ENCODE results near the gene DCDC2B. TPM values are rescaled to one million over a fixed set of nuclear protein-coding genes. Genes with fewer than 3 reads are reported as not detected.
A peak's percentile ranks its signal among the peaks of the same experiment; 100 is the strongest.

DCDC2B gene
- total RNA-seq, 1 experiment from 2014 or later = not detected

- H3K4me3 Mint-ChIP-seq (ENCODE audit: low read depth, unreplicated experiment) = no peak overlapping the region
- H3K27me3 Mint-ChIP-seq (ENCODE audit: unreplicated experiment) = no peaks in the 10 kb centered on the region
- BruUV-seq (replicated peaks) = no TSS peak
- no peaks in the 10 kb centered on the region for H3K4me1 Mint-ChIP-seq (ENCODE audit: low read depth, unreplicated experiment)
- H3K9me3 Mint-ChIP-seq (ENCODE audit: low read depth, unreplicated experiment) = no peaks in the 10 kb centered on the region
- no peak for DNase-seq
- H3K27ac Mint-ChIP-seq (ENCODE audit: unreplicated experiment) = no peak overlapping the region
- intact Hi-C loops (cut with micrococcal nuclease; ENCODE audit: unreplicated experiment) = no loop called here
- peaks cover 83% of the 10 kb centered on the region for H3K36me3 Mint-ChIP-seq (ENCODE audit: insufficient read depth, unreplicated experiment)
- no peak for TF ChIP-seq CTCF (IDR thresholded peaks at IDR 0.05; ENCODE audit: unreplicated experiment)
- CTCF ChIA-PET = interaction anchor here (0.7 kb wide), 1 partner anchor 224 kb away, joined by 3 read pairs; no protein-coding TSS in a partner anchor
Measured at GRCh38 chr1:32192220-32192948, 16.5 kb upstream of the DCDC2B start.

DNA sequence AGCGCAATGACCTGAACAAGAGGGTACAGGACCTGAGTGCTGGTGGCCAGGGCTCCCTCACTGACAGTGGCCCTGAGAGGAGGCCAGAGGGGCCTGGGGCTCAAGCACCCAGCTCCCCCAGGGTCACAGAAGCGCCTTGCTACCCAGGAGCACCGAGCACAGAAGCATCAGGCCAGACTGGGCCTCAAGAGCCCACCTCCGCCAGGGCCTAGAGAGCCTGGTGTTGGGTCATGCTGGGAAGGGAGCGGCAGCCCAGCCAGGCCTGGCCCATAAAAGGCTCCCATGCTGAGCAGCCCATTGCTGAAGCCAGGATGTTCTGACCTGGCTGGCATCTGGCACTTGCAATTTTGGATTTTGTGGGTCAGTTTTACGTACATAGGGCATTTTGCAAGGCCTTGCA is 13.9 kb upstream of the DCDC2B start:
- no peaks in the 10 kb centered on the region for H3K9me3 Mint-ChIP-seq (ENCODE audit: low read depth, unreplicated experiment)
- intact Hi-C loops (cut with micrococcal nuclease; ENCODE audit: unreplicated experiment) = no loop called here
- no peak overlapping the region for H3K27ac Mint-ChIP-seq (ENCODE audit: unreplicated experiment)
- H3K36me3 Mint-ChIP-seq (ENCODE audit: insufficient read depth, unreplicated experiment) = peaks cover 81% of the 10 kb centered on the region
- BruUV-seq (replicated peaks) = no TSS peak
- H3K4me3 Mint-ChIP-seq (ENCODE audit: low read depth, unreplicated experiment) = no peak overlapping the region
- no peaks in the 10 kb centered on the region for H3K27me3 Mint-ChIP-seq (ENCODE audit: unreplicated experiment)
- CTCF ChIA-PET = interaction anchor here (0.7 kb wide), 1 partner anchor 15 kb away, joined by 4 read pairs; no protein-coding TSS in a partner anchor
- no peak for TF ChIP-seq CTCF (IDR thresholded peaks at IDR 0.05; ENCODE audit: unreplicated experiment)
- peaks cover 2% of the 10 kb centered on the region for H3K4me1 Mint-ChIP-seq (ENCODE audit: low read depth, unreplicated experiment)
- no peak for DNase-seq

GRCh38 chr1:32195531-32195930 is 13.4 kb upstream of the DCDC2B start:
- BruUV-seq (replicated peaks) = no TSS peak
- H3K27ac Mint-ChIP-seq (ENCODE audit: unreplicated experiment) = no peak overlapping the region
- H3K36me3 Mint-ChIP-seq (ENCODE audit: insufficient read depth, unreplicated experiment) = peaks cover 83% of the 10 kb centered on the region
- intact Hi-C loops (cut with micrococcal nuclease; ENCODE audit: unreplicated experiment) = no loop called here
- no peaks in the 10 kb centered on the region for H3K27me3 Mint-ChIP-seq (ENCODE audit: unreplicated experiment)
- no peak for TF ChIP-seq CTCF (IDR thresholded peaks at IDR 0.05; ENCODE audit: unreplicated experiment)
- CTCF ChIA-PET = interaction anchor here (0.7 kb wide), 1 partner anchor 16 kb away, joined by 4 read pairs; no protein-coding TSS in a partner anchor
- no peak overlapping the region for H3K4me3 Mint-ChIP-seq (ENCODE audit: low read depth, unreplicated experiment)
- peaks cover 7% of the 10 kb centered on the region for H3K4me1 Mint-ChIP-seq (ENCODE audit: low read depth, unreplicated experiment)
- H3K9me3 Mint-ChIP-seq (ENCODE audit: low read depth, unreplicated experiment) = no peaks in the 10 kb centered on the region
- DNase-seq = no peak

DNA sequence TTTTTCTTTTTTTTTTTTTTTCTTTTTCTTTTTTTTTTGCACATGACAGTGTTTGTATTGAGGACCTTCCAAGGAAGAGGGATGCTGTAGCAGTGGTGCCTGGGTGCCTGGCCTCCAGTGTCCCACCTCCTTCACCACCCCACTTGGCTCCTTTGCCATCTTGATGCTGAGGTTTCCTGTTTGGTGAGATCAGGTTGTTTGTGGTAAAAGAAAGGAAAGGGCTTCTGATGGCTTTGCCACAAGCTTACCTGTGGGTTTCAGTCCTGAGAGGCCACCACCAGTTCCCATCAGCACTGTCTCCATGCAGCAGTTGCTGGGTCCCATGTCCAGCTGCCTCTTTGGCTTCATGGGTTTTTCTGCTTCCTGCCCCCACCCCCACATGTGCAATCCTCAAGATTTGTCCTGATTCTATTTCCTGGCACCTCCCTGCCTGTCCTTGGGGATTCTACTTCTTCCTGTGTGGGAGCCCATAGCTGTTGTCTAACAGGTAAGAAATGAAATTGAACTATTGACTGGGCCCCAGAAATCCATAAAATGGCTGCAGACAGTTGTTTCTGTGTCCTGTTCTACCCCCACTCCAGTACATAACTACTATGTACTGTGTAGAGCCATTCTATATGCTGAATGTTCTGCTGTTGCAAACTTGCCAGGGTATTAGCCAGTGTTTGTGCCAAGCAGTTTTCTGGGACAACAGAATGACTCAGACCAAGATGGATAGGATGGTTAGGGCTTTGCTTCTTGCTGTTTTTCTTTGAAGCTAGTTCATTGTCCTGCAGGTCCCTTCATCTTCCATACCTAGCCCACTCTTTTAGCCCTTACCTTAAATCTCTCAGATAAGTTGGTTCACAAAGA is 12.7 kb upstream of the DCDC2B start:
- intact Hi-C loops (cut with micrococcal nuclease; ENCODE audit: unreplicated experiment) = no loop called here
- Mint-ChIP-seq H3K4me1 (ENCODE audit: low read depth, unreplicated experiment) (peaks cover 10% of the 10 kb centered on the region), H3K27ac (ENCODE audit: unreplicated experiment) (no peak overlapping the region), H3K27me3 (ENCODE audit: unreplicated experiment) (no peaks in the 10 kb centered on the region), H3K4me3 (ENCODE audit: low read depth, unreplicated experiment) (no peak overlapping the region), H3K36me3 (ENCODE audit: insufficient read depth, unreplicated experiment) (peaks cover 84% of the 10 kb centered on the region), H3K9me3 (ENCODE audit: low read depth, unreplicated experiment) (no peaks in the 10 kb centered on the region)
- CTCF ChIA-PET = interaction anchor here (0.7 kb wide), 1 partner anchor 16 kb away, joined by 4 read pairs; no protein-coding TSS in a partner anchor
- no peak for TF ChIP-seq CTCF (IDR thresholded peaks at IDR 0.05; ENCODE audit: unreplicated experiment)
- TSS peak; percentile 27 for BruUV-seq (replicated peaks)
- DNase-seq = no peak

Data from Calu3 (cell line).